ENCODE measurements around the gene ARHGAP33.
"Not testable (repeated sequence)": the region's sequence is repeated elsewhere in the genome, so short reads cannot be mapped to it uniquely, and the experiment has no call there.

DNA sequence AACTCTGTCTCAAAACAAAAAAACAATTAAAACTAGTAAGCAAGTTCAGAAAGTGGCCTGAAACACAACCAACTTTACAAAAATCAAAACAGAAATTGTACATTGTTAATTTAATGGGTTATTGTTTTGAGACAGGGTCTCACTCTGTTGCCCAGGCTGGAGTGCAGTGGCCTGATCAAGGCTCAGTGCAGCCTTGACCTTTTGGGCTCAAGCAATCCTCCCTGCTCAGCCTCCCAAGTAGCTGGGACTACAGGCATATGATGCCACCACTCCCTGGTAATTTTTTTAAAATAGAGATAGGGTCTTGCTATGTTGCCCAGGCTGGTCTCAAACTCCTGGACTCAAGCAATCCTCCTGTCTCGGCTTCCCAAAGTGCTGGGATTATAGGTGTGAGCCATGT is 20.2 kb downstream of the ARHGAP33 start:
- TF ChIP-seq, protein P1, sequence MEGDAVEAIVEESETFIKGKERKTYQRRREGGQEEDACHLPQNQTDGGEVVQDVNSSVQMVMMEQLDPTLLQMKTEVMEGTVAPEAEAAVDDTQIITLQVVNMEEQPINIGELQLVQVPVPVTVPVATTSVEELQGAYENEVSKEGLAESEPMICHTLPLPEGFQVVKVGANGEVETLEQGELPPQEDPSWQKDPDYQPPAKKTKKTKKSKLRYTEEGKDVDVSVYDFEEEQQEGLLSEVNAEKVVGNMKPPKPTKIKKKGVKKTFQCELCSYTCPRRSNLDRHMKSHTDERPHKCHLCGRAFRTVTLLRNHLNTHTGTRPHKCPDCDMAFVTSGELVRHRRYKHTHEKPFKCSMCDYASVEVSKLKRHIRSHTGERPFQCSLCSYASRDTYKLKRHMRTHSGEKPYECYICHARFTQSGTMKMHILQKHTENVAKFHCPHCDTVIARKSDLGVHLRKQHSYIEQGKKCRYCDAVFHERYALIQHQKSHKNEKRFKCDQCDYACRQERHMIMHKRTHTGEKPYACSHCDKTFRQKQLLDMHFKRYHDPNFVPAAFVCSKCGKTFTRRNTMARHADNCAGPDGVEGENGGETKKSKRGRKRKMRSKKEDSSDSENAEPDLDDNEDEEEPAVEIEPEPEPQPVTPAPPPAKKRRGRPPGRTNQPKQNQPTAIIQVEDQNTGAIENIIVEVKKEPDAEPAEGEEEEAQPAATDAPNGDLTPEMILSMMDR (IDR thresholded peaks at IDR 0.05) = not testable (repeated sequence)
- TF ChIP-seq POLR2A, EP300 (IDR thresholded peaks at IDR 0.05): not testable (repeated sequence)
